B cell (primary cell): ENCODE data around the gene KRR1. TPM values are rescaled to one million over a fixed set of nuclear protein-coding genes. Genes with fewer than 3 reads are reported as not detected.

Experiments
- ATAC-seq: fragments of 200-7000 bp; cut with Tn5 transposase; one replicate; pipeline ENCODE4 v1.10.0; 2021; ENCODE audit warnings: low read depth, mild to moderate bottlenecking, moderate number of reproducible peaks, moderate library complexity
- CTCF ChIA-PET: fragments of 350-600 bp; sonication (Branson Sonifier 250); formaldehyde crosslinking; loops from one replicate; lab custom pipeline; 2021; ENCODE audit warnings: antibody characterized with exemption, inconsistent platforms; lab: Charles Lee
- POLR2A ChIA-PET: fragments of 350-600 bp; sonication (Branson Sonifier 250); formaldehyde crosslinking; loops from one replicate; lab custom pipeline; 2021; ENCODE audit warnings: antibody characterized with exemption; lab: Charles Lee
- DNase-seq: peaks from one replicate; pipeline ENCODE4 v3.0.0; 2013
- H2AFZ ChIP-seq: 2 replicates; pipeline ENCODE4 v1.6.1; 2012; ENCODE audit warnings: mild to moderate bottlenecking, low read depth, low read length; ENCODE audit not compliant: insufficient read depth, poor library complexity, severe bottlenecking
- H3K27ac ChIP-seq, 2 donors: 1 replicate in 1 of 2; 2 replicates in 1 of 2; pipeline ENCODE4 v1.5.1; 2012 to 2013; ENCODE audit warnings: low read length in 2 of 2, mild to moderate bottlenecking in 2 of 2, moderate library complexity in 1 of 2
- H3K27me3 ChIP-seq, 4 experiments: fragments of 200-600 bp in 1 of 4; sonication (generic) in 1 of 4; replicated peaks in 1 of 4; 1 replicate in 2 of 4; 2 replicates in 2 of 4; pipeline versions ENCODE4 v1.6.1 to v1.7.0; 2013 to 2016; ENCODE audit warnings: low read length in 3 of 4, mild to moderate bottlenecking in 2 of 4, mixed read lengths in 1 of 4, moderate library complexity in 1 of 4; ENCODE audit not compliant: insufficient read depth in 4 of 4, control insufficient read depth in 3 of 4; ENCODE audit errors: control extremely low read depth in 1 of 4
- H3K36me3 ChIP-seq, 2 experiments: replicated peaks in 1 of 2; 1 replicate in 1 of 2; 2 replicates in 1 of 2; pipeline versions ENCODE4 v1.6.1 to v1.7.1; 2013; ENCODE audit warnings: low read length in 1 of 2; ENCODE audit not compliant: insufficient read depth in 2 of 2, control insufficient read depth in 1 of 2; ENCODE audit errors: control extremely low read depth in 1 of 2, extremely low read depth in 1 of 2
- H3K4me1 ChIP-seq, 2 donors: fragments of 200-600 bp in 1 of 2; sonication (generic) in 1 of 2; 1 replicate in 1 of 2; 2 replicates in 1 of 2; pipeline versions ENCODE4 v1.5.1 to v1.6.1; 2013 to 2017; ENCODE audit warnings: low read length in 2 of 2; ENCODE audit not compliant: control insufficient read depth in 2 of 2, insufficient read depth in 2 of 2
- H3K4me2 ChIP-seq: replicated peaks from 2 replicates; pipeline ENCODE3; 2012; ENCODE audit warnings: mild to moderate bottlenecking, low read depth, low read length; ENCODE audit not compliant: poor library complexity, severe bottlenecking
- H3K4me3 ChIP-seq, 5 experiments: fragments of 200-600 bp in 1 of 5; sonication (generic) in 1 of 5; 1 replicate in 3 of 5; 2 replicates in 2 of 5; pipeline versions ENCODE4 v1.5.1 to v1.7.0; 2011 to 2016; ENCODE audit warnings: low read length in 4 of 5, mild to moderate bottlenecking in 4 of 5, low read depth in 2 of 5, control low read depth in 1 of 5, moderate library complexity in 1 of 5; ENCODE audit not compliant: insufficient read depth in 1 of 5; ENCODE audit errors: control extremely low read depth in 1 of 5, extremely low read depth in 1 of 5
- H3K79me2 ChIP-seq: fragments of 200-600 bp; sonication (generic); one replicate; pipeline ENCODE4 v1.6.0; 2016; ENCODE audit warnings: low read length; ENCODE audit not compliant: control insufficient read depth, insufficient read depth
- H3K9ac ChIP-seq: fragments of 200-600 bp; sonication (generic); 2 replicates; pipeline ENCODE4 v1.6.1; 2017; ENCODE audit warnings: mild to moderate bottlenecking, low read length, moderate library complexity
- H3K9me3 ChIP-seq, 3 donors: one replicate each; pipeline versions ENCODE4 v1.6.1 to v1.7.1; 2013; ENCODE audit warnings: low read length in 2 of 3; ENCODE audit not compliant: control insufficient read depth in 2 of 3, insufficient read depth in 1 of 3; ENCODE audit errors: control extremely low read depth in 1 of 3
- H4K20me1 ChIP-seq: 2 replicates; pipeline ENCODE4 v1.6.0; 2012; ENCODE audit warnings: mild to moderate bottlenecking, low read length; ENCODE audit not compliant: insufficient read depth, control insufficient read depth, poor library complexity, severe bottlenecking
- H3K27ac Mint-ChIP-seq: one replicate; pipeline ENCODE4 v1.8.0; 2021; ENCODE audit warnings: mixed read lengths
- H3K27me3 Mint-ChIP-seq: one replicate; pipeline ENCODE4 v1.8.0; 2021; ENCODE audit warnings: mixed read lengths
- H3K4me1 Mint-ChIP-seq: one replicate; pipeline ENCODE4 v1.8.0; 2021; ENCODE audit warnings: mixed read lengths
- H3K4me3 Mint-ChIP-seq: one replicate; pipeline ENCODE4 v1.8.0; 2021; ENCODE audit warnings: mixed read lengths
- H3K9me3 Mint-ChIP-seq: one replicate; pipeline ENCODE4 v1.8.0; 2022; ENCODE audit warnings: mixed read lengths; ENCODE audit not compliant: insufficient read depth
- CTCF ChIP-seq: fragments of 200-600 bp; IDR thresholded peaks from one replicate; pipeline ENCODE4 v1.8.0; 2022; ENCODE audit warnings: antibody characterized with exemption, mild to moderate bottlenecking
- EZH2 ChIP-seq: IDR thresholded peaks from 2 replicates; pipeline ENCODE4 v1.6.1; 2012; ENCODE audit warnings: borderline replicate concordance, low read depth, mild to moderate bottlenecking, moderate library complexity, low read length; ENCODE audit not compliant: insufficient read depth, poor library complexity, severe bottlenecking
- WGBS: methylation state at CpG from one replicate; pipeline ENCODE4 v1.1.5; 2013; ENCODE audit warnings: missing lambda C conversion rate; ENCODE audit not compliant: insufficient coverage; 5-methylcytosine and 5-hydroxymethylcytosine counted together
- intact Hi-C: fragments of 100-400 bp; cut with micrococcal nuclease; formaldehyde crosslinking; loops from one replicate; pipeline ENCODE4 v1.10.0; 2022
- polyA plus RNA-seq: library from polyadenylated mRNA; depleted of rRNA; stranded (reverse); fragments of >200 nt; gene quantifications from 2 replicates; pipeline ENCODE4 v1.2.3, GENCODE V29; 2012
- total RNA-seq, 2 donors: library from RNA; stranded (reverse); fragments of 120-200 nt in 1 of 2; gene quantifications; 1 replicate in 1 of 2; 2 replicates in 1 of 2; pipeline versions ENCODE4 v1.2.3 to v1.2.4, GENCODE V29; 2013 to 2022

KRR1 gene
- total and polyA plus RNA-seq, 2 donors (not counting 1 experiment from before 2014, with no cell fraction given) = 16.3 to 87.7 TPM

DNA sequence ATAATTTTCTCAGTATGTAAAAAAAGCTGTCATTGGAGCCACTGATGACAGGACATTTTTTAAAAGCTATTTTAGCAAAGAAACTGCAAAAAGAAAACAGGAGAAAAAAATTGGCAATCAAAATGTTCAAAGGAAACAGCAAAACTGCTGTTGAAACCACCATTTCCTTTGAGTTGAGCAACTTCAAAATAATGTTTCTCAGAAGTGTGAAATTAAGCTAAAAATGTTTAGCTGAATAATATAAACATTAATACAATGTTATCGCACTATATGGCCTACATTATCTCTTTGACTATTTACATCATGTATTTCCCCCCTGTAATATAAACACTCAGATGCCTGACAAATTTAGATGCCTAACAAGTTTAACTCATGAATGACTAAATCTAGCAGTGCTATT is 54.2 kb downstream of the KRR1 start:
- Histone ChIP-seq H2AFZ (no peak overlapping the region), H3K27ac (no peak overlapping the region), H3K27me3 (no peaks in the 10 kb centered on the region), H3K36me3 (no peaks in the 10 kb centered on the region), H3K79me2 (no peaks in the 10 kb centered on the region), H3K9me3 (peaks cover 0 to 11% (median 9%) of the 10 kb centered on the region in 3 donors), H3K4me2 (no peak overlapping the region), H3K4me1 (no peaks in the 10 kb centered on the region), H3K4me3 (no peak overlapping the region), H3K9ac (no peak overlapping the region), H4K20me1 (no peaks in the 10 kb centered on the region)
- no peak for TF ChIP-seq EZH2
- no peak for TF ChIP-seq CTCF
- peaks cover 3% of the 10 kb centered on the region for H3K27me3 Mint-ChIP-seq
- ChIA-PET CTCF (interaction anchor here (1.4 kb wide), 1 partner anchor 25 kb away, joined by 3 read pairs; no protein-coding TSS in a partner anchor), POLR2A (no interaction called here)
- no peaks in the 10 kb centered on the region for H3K4me1 Mint-ChIP-seq
- no CpG with 5 or more reads among the region's 1 CpG for WGBS
- no peaks in the 10 kb centered on the region for H3K9me3 Mint-ChIP-seq
- no peak overlapping the region for H3K4me3 Mint-ChIP-seq
- intact Hi-C loops = no loop called here
- ATAC-seq (no peak), DNase-seq (no peak)
- H3K27ac Mint-ChIP-seq = no peak overlapping the region

GRCh38 chr12:75455839-75456238 is 55.6 kb downstream of the KRR1 start:
- ChIA-PET POLR2A (no interaction called here), CTCF (interaction anchor here (0.8 to 1.8 kb wide), 3 partner anchors 27 to 31 kb away, joined by 3 to 5 read pairs (median 3); no protein-coding TSS in a partner anchor)
- no peak overlapping the region for H2AFZ ChIP-seq
- intact Hi-C loops = no loop called here
- no peaks in the 10 kb centered on the region for H4K20me1 ChIP-seq
- no peak overlapping the region for H3K4me2 ChIP-seq
- Mint-ChIP-seq H3K9me3 (no peaks in the 10 kb centered on the region), H3K27me3 (peaks cover 3% of the 10 kb centered on the region), H3K27ac (no peak overlapping the region), H3K4me3 (no peak overlapping the region), H3K4me1 (no peaks in the 10 kb centered on the region)
- H3K27ac ChIP-seq = no peak overlapping the region
- WGBS = 80% methylated on average over 3 of the region's 5 CpGs
- H3K9me3 ChIP-seq = peaks cover 0 to 11% (median 9%) of the 10 kb centered on the region in 3 donors
- no peaks in the 10 kb centered on the region for H3K4me1 ChIP-seq
- ATAC-seq (no peak), DNase-seq (no peak)
- TF ChIP-seq EZH2 (no peak), CTCF (no peak)
- no peak overlapping the region for H3K4me3 ChIP-seq
- no peak overlapping the region for H3K9ac ChIP-seq
- no peaks in the 10 kb centered on the region for H3K36me3 ChIP-seq
- H3K79me2 ChIP-seq = no peaks in the 10 kb centered on the region
- no peaks in the 10 kb centered on the region for H3K27me3 ChIP-seq
